ENCODE results near the gene CHMP4A. TPM values are rescaled to one million over a fixed set of nuclear protein-coding genes. Genes with fewer than 3 reads are reported as not detected.

CHMP4A gene
- total and polyA plus RNA-seq, 2 of the 13 experiments (the other 11 are each of a cell fraction or from before 2014, with no cell fraction given) = 83.6 to 113 TPM

DNA sequence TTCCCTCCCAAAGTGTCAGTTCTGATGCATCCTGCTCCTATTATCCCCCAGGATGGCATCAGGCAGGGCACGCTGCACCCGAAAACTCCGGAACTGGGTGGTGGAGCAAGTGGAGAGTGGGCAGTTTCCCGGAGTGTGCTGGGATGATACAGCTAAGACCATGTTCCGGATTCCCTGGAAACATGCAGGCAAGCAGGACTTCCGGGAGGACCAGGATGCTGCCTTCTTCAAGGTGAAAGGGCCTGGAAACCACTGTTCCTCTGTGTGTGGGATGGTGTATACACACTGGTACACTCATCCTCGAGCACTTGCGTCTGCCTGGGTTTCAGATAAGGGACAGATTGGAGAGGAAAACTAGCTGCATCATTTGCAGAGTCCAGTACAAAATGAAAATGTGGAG lies 51.2 kb downstream of the CHMP4A start:
- no TSS peak for BruUV-seq (replicated peaks)
- H3K4me3 ChIP-seq (replicated peaks in 1 of 3; ENCODE audit: insufficient read depth in 1 of 3, low read depth in 2 of 3, low read length in 3 of 3) = peak overlapping the region; percentile 1 to 78 (median 50); a peak in 4 of 6 replicates
- H3K4me2 ChIP-seq (ENCODE audit: low read depth, low read length) = peak overlapping the region; percentile 98
- no peaks in the 10 kb centered on the region; a peak in 1 of 5 replicates for H3K27me3 ChIP-seq (ENCODE audit: control insufficient read depth in 1 of 2, insufficient read depth in 2 of 2, low read length in 2 of 2)
- 97% methylated on average over 8 of the region's 8 CpGs for WGBS (ENCODE audit: low lambda C conversion rate)
- H3K79me2 ChIP-seq (ENCODE audit: insufficient read depth, low read length) = peaks cover 5% of the 10 kb centered on the region
- ChIA-PET POLR2A (interaction anchor here (0.9 to 11.8 kb wide), 27 partner anchors 11 to 1184 kb away, joined by 3 to 233 read pairs (median 13); partner anchors contain the start of genes CHMP4A, CIDEB, DCAF11 and EMC9), CTCF (ENCODE audit: low intra/inter-chr PET ratio, low total read pairs) (interaction anchor here (2.3 to 2.4 kb wide), 2 partner anchors 54 to 148 kb away, joined by 12 read pairs; no protein-coding TSS in a partner anchor)
- in situ Hi-C loops (cut with HindIII; ENCODE audit: extremely low pct_ligation_motif_present, low pct_unique_long_range_greater_than_20kb) = loop anchor here (5.0 kb wide), 1 partner anchor 105 kb away; no protein-coding TSS in a partner anchor
- no peaks in the 10 kb centered on the region for H4K20me1 ChIP-seq (ENCODE audit: insufficient read depth, low read length)
- H3K4me1 ChIP-seq (ENCODE audit: insufficient read depth, low read length) = peaks cover 28% of the 10 kb centered on the region
- no peak for ATAC-seq
- intact Hi-C loops (cut with micrococcal nuclease; ENCODE audit: unreplicated experiment) = no loop called here
- no peak for DNase-seq (ENCODE audit: low spot score)
- no peak for FAIRE-seq
- no peaks in the 10 kb centered on the region for H3K9me3 ChIP-seq (ENCODE audit: low read length)
- H3K36me3 ChIP-seq (replicated peaks in 1 of 2; ENCODE audit: control insufficient read depth in 1 of 2, insufficient read depth in 2 of 2, low read length in 2 of 2) = peaks cover 52 to 66% of the 10 kb centered on the region in 2 experiments; a peak in 4 of 5 replicates
- H2AFZ ChIP-seq (ENCODE audit: low read length) = no peak overlapping the region
- no peak overlapping the region for H3K27ac ChIP-seq (ENCODE audit: extremely low read length, insufficient read depth, low read length)
- H3K9ac ChIP-seq (ENCODE audit: insufficient read depth, low read depth, low read length) = peak overlapping the region; percentile 76
- TF ChIP-seq ZNF230 (CRISPR knock-in tag; IDR thresholded peaks at IDR 0.05) = no peak
- TF ChIP-seq, protein P1, sequence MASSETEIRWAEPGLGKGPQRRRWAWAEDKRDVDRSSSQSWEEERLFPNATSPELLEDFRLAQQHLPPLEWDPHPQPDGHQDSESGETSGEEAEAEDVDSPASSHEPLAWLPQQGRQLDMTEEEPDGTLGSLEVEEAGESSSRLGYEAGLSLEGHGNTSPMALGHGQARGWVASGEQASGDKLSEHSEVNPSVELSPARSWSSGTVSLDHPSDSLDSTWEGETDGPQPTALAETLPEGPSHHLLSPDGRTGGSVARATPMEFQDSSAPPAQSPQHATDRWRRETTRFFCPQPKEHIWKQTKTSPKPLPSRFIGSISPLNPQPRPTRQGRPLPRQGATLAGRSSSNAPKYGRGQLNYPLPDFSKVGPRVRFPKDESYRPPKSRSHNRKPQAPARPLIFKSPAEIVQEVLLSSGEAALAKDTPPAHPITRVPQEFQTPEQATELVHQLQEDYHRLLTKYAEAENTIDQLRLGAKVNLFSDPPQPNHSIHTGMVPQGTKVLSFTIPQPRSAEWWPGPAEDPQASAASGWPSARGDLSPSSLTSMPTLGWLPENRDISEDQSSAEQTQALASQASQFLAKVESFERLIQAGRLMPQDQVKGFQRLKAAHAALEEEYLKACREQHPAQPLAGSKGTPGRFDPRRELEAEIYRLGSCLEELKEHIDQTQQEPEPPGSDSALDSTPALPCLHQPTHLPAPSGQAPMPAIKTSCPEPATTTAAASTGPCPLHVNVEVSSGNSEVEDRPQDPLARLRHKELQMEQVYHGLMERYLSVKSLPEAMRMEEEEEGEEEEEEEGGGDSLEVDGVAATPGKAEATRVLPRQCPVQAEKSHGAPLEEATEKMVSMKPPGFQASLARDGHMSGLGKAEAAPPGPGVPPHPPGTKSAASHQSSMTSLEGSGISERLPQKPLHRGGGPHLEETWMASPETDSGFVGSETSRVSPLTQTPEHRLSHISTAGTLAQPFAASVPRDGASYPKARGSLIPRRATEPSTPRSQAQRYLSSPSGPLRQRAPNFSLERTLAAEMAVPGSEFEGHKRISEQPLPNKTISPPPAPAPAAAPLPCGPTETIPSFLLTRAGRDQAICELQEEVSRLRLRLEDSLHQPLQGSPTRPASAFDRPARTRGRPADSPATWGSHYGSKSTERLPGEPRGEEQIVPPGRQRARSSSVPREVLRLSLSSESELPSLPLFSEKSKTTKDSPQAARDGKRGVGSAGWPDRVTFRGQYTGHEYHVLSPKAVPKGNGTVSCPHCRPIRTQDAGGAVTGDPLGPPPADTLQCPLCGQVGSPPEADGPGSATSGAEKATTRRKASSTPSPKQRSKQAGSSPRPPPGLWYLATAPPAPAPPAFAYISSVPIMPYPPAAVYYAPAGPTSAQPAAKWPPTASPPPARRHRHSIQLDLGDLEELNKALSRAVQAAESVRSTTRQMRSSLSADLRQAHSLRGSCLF (CRISPR knock-in tag; IDR thresholded peaks at IDR 0.05; ENCODE audit: borderline replicate concordance) = no peak
- TF ChIP-seq KAT7 (CRISPR knock-in tag; IDR thresholded peaks at IDR 0.05; ENCODE audit: borderline replicate concordance) = no peak
- TF ChIP-seq, protein P2, sequence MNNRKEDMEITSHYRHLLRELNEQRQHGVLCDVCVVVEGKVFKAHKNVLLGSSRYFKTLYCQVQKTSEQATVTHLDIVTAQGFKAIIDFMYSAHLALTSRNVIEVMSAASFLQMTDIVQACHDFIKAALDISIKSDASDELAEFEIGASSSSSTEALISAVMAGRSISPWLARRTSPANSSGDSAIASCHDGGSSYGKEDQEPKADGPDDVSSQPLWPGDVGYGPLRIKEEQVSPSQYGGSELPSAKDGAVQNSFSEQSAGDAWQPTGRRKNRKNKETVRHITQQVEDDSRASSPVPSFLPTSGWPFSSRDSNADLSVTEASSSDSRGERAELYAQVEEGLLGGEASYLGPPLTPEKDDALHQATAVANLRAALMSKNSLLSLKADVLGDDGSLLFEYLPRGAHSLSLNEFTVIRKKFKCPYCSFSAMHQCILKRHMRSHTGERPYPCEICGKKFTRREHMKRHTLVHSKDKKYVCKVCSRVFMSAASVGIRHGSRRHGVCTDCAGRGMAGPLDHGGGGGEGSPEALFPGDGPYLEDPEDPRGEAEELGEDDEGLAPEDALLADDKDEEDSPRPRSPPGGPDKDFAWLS (CRISPR knock-in tag; IDR thresholded peaks at IDR 0.05; ENCODE audit: borderline replicate concordance) = 0 out of 2 replicates have a peak, but pooled peaks have one; percentile 20
- TF ChIP-seq, protein P3, sequence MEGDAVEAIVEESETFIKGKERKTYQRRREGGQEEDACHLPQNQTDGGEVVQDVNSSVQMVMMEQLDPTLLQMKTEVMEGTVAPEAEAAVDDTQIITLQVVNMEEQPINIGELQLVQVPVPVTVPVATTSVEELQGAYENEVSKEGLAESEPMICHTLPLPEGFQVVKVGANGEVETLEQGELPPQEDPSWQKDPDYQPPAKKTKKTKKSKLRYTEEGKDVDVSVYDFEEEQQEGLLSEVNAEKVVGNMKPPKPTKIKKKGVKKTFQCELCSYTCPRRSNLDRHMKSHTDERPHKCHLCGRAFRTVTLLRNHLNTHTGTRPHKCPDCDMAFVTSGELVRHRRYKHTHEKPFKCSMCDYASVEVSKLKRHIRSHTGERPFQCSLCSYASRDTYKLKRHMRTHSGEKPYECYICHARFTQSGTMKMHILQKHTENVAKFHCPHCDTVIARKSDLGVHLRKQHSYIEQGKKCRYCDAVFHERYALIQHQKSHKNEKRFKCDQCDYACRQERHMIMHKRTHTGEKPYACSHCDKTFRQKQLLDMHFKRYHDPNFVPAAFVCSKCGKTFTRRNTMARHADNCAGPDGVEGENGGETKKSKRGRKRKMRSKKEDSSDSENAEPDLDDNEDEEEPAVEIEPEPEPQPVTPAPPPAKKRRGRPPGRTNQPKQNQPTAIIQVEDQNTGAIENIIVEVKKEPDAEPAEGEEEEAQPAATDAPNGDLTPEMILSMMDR (CRISPR knock-in tag; IDR thresholded peaks at IDR 0.05) = no peak
- TF ChIP-seq ZNF124 (CRISPR knock-in tag; IDR thresholded peaks at IDR 0.05) = no peak
- no peak for TF ChIP-seq ZNF768 (CRISPR knock-in tag; IDR thresholded peaks at IDR 0.05)
- TF ChIP-seq, protein P4, sequence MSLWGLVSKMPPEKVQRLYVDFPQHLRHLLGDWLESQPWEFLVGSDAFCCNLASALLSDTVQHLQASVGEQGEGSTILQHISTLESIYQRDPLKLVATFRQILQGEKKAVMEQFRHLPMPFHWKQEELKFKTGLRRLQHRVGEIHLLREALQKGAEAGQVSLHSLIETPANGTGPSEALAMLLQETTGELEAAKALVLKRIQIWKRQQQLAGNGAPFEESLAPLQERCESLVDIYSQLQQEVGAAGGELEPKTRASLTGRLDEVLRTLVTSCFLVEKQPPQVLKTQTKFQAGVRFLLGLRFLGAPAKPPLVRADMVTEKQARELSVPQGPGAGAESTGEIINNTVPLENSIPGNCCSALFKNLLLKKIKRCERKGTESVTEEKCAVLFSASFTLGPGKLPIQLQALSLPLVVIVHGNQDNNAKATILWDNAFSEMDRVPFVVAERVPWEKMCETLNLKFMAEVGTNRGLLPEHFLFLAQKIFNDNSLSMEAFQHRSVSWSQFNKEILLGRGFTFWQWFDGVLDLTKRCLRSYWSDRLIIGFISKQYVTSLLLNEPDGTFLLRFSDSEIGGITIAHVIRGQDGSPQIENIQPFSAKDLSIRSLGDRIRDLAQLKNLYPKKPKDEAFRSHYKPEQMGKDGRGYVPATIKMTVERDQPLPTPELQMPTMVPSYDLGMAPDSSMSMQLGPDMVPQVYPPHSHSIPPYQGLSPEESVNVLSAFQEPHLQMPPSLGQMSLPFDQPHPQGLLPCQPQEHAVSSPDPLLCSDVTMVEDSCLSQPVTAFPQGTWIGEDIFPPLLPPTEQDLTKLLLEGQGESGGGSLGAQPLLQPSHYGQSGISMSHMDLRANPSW (CRISPR knock-in tag; IDR thresholded peaks at IDR 0.05; ENCODE audit: borderline replicate concordance) = no peak
- TF ChIP-seq, protein P5, sequence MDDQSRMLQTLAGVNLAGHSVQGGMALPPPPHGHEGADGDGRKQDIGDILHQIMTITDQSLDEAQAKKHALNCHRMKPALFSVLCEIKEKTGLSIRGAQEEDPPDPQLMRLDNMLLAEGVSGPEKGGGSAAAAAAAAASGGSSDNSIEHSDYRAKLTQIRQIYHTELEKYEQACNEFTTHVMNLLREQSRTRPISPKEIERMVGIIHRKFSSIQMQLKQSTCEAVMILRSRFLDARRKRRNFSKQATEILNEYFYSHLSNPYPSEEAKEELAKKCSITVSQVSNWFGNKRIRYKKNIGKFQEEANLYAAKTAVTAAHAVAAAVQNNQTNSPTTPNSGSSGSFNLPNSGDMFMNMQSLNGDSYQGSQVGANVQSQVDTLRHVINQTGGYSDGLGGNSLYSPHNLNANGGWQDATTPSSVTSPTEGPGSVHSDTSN (CRISPR knock-in tag; IDR thresholded peaks at IDR 0.05; ENCODE audit: borderline replicate concordance) = no peak
- no peak for TF ChIP-seq NR3C1 (CRISPR knock-in tag; IDR thresholded peaks at IDR 0.05)
- no peak; the same call in 1 of the 2 replicates for TF ChIP-seq ZNF550 (CRISPR knock-in tag; IDR thresholded peaks at IDR 0.05; ENCODE audit: borderline replicate concordance)

Data from HepG2 (cell line).